GM12872 (cell line): ENCODE measurements around the gene DNPH1.

Experiments
- TF ChIP-seq, protein P1 (sequence below): IDR thresholded peaks from 3 replicates; pipeline ENCODE4 v1.5.1; 2011; ENCODE audit warnings: low read depth, mild to moderate bottlenecking, low read length, moderate library complexity; ENCODE audit not compliant: insufficient read depth

DNPH1 gene, protein sequence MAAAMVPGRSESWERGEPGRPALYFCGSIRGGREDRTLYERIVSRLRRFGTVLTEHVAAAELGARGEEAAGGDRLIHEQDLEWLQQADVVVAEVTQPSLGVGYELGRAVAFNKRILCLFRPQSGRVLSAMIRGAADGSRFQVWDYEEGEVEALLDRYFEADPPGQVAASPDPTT

DNA sequence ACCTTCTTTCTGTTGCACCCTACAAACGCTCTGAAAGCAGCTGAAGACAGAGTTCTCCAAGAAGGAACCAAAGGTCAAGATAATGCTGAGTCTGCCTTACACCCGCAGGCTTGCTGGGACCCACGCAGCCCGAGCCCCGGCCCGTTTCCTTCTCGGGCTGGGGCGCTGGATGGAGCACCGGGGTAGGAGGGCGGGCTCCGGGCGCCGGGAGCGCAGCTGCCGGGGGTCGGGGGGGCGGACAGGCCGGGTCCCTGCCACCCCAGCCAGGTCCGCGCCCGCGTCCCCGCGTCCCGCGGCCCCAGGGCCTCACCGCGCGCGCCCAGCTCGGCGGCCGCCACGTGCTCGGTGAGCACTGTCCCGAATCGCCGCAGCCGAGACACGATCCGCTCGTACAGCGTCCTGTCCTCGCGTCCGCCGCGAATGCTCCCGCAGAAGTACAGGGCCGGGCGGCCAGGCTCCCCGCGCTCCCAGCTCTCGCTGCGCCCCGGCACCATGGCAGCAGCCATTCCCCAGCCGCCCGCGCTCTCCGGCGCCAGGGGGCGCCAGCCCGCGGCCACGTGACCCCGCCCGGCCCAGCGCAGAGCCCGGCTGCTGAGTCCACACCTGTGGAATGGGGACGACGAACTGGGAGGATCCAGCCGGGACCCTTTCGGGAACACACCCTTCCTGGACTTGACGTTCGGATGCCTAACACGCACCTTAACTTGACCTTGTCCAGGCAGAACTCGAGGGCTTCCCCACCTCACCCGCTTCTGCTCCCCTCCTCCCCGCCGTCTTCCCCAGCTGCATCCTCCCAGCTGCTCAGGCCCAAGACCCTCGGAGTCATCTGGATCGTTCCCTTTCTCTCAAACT, at the start of gene DNPH1:
Gene DNPH1 (minus strand): TSS at position 531 of the 852 bp plus-strand sequence. CDS start 25 bp downstream, at position 506.
- TF ChIP-seq, protein P1, sequence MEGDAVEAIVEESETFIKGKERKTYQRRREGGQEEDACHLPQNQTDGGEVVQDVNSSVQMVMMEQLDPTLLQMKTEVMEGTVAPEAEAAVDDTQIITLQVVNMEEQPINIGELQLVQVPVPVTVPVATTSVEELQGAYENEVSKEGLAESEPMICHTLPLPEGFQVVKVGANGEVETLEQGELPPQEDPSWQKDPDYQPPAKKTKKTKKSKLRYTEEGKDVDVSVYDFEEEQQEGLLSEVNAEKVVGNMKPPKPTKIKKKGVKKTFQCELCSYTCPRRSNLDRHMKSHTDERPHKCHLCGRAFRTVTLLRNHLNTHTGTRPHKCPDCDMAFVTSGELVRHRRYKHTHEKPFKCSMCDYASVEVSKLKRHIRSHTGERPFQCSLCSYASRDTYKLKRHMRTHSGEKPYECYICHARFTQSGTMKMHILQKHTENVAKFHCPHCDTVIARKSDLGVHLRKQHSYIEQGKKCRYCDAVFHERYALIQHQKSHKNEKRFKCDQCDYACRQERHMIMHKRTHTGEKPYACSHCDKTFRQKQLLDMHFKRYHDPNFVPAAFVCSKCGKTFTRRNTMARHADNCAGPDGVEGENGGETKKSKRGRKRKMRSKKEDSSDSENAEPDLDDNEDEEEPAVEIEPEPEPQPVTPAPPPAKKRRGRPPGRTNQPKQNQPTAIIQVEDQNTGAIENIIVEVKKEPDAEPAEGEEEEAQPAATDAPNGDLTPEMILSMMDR = peak; percentile 85

DNA sequence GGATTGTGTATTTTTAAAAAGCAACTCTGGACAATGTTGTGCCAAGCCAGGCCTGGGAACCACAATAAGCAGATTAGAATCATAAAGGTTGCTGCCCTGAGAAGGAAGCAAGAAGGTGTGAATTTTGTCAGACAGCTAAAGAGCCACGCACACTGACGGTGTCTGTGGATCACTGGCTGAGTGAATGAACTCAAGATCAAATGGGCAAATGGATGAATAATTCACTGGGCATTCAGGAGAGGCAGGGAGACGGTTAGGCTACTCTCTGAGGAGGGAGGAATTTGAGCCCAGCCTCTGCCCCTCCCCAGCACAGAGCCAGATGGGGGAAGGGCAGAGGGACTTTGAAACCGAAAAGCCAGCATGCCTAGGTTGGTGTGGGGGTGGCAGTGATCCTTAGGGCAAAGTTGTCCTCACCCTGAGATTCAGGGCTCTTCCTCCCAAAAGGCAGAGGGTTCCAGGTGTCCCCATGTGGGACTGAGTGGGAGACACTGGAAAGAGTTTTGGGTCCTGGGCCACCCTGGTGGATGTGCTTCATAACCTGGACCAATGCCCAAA, 49.3 kb upstream of the DNPH1 start:
- TF ChIP-seq, protein P1 = no peak

DNA sequence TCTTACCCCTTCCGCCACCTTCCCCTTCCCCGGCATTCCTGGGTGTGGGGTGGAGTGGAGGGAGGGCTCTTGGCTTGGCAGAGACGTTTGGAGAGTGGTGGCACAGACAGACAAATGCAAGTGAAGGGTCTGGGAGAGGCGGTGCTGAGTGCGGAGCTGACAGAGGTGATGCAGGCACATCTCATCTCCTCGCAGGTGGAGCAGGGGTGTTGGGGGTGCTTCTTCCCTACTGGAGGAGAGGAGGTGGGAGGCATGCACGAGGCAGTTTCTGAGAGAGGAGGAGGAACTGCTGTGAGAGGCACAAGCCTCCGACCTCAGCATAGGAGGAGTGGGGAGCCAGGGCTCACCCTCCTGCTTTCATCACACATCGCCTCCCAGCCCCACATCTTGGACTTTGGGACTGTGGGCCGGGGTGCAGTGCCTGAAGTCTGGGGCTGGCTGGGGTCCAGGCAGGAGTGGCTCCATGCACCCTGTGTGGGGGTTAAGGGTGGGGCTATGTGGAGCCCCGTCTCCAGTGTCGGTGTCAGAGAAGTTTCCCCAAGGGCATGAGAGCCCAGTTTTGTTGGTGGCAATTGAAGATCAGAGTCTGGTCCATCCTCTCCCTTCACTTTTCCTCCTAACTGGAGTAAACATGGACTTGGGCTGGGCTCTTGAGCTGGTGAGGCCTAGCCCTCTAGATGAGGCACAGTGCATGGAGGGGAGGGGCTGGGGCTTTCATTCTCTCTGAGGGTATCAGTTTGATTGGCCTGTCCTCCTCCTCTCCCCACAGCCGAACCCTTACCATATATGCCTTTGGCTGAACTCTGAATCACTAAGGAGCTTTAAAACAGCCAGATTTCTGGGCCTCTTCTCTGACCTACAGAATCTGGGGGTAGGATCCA, 48.6 kb upstream of the DNPH1 start:
- TF ChIP-seq, protein P1 = no peak

DNA sequence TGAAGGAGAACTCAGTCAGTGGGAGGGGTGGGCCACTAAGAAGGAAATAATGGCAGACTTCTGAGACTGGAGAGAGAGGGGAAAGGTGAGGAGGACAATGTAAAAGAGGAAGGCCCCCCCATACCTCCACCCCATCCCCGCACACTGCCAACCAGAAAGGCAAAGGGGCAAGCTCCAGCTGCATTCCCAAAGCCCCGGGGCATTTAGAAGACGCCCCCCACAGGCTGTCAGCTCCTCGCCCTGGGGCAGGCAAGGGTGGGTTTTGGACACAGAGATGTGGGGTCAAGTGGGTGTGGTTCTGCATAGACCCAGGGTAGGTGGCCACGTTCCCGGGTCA, 48.0 kb upstream of the DNPH1 start:
- TF ChIP-seq, protein P1 = no peak

DNA sequence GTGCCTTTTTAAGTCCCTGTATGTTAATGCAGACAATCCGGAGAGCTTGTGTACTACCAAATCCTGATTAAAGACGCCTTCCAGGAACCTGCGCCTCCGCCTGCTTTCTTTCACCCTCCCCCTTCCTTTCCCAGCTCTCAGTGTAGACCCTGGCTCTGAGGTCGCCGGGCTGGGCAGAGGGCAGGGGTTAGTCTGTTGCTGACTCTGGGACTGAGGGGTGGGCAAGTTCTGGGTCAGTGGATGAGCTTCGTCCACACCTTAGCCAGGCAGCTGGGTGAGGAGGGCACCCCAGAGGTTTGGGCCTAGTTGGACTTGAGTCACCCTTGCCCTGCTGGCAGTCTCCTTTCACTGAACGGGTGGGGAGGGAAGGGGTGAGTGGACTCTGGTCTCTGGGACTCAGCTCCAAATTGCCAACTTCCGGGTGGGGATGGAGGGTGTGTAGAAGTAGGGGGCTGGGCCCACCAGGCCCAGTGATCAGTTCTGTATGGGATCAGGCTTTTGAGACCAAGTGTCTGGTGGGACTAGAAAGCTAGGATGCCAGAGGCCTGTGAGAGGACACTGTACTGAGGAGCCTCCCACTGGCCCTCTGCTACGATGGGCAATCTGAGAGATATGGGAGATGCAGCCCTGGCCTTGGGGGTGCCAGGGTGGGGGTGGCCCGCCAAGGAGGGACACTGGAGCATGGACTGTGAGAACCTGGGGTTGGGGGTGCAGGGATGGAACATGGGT, 47.5 kb upstream of the DNPH1 start:
- TF ChIP-seq, protein P1 = no peak

DNA sequence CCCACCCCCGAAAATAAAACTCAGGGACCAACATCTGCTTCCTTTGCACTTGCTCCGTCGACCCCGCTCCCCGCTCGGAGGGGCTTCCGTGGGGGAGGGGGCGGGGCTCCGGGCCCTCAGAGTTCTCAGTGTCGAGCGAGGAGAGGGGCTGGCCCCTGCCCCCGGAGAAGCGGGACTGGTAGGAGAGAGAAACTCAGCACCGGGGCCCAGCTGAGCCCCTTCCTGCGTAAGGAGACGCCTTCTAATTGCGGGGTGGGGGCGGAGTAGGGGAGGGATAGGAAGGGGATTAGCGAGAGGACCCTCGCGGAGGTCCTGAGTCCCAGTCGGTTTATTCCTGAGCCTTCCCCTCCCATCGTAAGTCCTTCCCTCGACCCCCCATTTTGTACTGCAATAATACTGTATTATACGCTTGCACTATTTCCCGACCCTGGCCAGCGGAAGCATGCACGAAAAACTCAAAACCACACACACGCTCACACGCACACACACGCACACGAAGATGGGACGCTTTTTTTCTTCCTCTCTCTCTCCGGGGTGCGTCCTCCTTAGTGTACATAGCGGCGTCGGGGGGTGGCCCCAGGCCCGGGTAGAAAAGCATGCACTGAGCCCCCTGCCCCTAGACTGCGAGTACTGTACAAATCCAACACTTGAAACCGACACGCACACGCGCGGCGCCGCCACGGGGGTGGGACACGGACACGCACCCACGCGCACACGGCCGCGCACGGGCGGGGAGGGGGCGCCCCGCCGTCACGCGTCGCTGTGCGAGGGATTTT, 46.7 kb upstream of the DNPH1 start:
- TF ChIP-seq, protein P1 = no peak
